Measurements from ENCODE around the gene SYTL3.

The SYTL3 gene

GRCh38 chr6:158729906-158730540 lies 80.2 kb downstream of the SYTL3 start:
- DNase-seq (ENCODE audit: low spot score) = no peak

- no peak for DNase-seq (ENCODE audit: low spot score)
Measured at GRCh38 chr6:158730541-158730907, 80.7 kb downstream of the SYTL3 start.

GRCh38 chr6:158735009-158735408 lies 85.2 kb downstream of the SYTL3 start:
- no peak for DNase-seq (ENCODE audit: low spot score)

DNA sequence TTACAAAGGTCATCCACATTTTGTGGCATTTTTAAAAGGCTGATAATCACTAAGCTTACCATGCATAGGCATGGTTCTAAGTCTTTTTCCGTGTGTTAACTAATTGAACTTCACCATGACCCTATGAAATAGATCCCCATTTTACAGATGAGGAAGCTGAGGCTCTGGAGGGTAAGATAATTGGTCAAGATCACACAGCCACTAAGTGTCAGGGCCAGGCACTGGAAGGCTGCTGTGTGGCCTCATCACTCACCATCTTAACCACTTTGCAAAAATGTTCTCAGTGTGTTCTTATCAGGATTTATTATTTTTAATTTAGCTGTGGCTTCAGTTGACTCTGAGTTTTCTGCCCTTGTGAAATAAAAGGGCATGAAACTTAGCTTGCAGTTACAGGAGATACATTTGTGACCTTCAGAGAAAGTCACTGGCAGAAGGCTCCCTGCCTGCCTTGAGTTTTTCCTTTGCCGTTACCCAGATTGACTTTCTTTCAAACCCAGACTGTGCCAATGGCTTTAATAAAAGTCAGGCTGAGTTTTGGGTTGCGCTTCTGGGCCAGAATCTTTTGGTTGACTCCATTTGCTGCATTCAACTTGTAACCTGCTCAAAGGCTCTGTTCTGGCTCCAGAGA lies 87.3 kb downstream of the SYTL3 start:
- DNase-seq (ENCODE audit: low spot score) = no peak

- no peak for DNase-seq (ENCODE audit: low spot score)
Measured at GRCh38 chr6:158737710-158738615, 88.1 kb downstream of the SYTL3 start.

GRCh38 chr6:158739673-158740072 lies 89.8 kb downstream of the SYTL3 start:
- DNase-seq (ENCODE audit: low spot score) = no peak

GRCh38 chr6:158743033-158743651 lies 93.3 kb downstream of the SYTL3 start:
- no peak for DNase-seq (ENCODE audit: low spot score)

GRCh38 chr6:158744986-158745430 lies 95.2 kb downstream of the SYTL3 start:
- DNase-seq (ENCODE audit: low spot score) = no peak

- DNase-seq (ENCODE audit: low spot score) = no peak
Measured at GRCh38 chr6:158751224-158751623, 101.4 kb downstream of the SYTL3 start.

- no peak for DNase-seq (ENCODE audit: low spot score)
Measured at GRCh38 chr6:158751921-158752320, 102.1 kb downstream of the SYTL3 start.

DNA sequence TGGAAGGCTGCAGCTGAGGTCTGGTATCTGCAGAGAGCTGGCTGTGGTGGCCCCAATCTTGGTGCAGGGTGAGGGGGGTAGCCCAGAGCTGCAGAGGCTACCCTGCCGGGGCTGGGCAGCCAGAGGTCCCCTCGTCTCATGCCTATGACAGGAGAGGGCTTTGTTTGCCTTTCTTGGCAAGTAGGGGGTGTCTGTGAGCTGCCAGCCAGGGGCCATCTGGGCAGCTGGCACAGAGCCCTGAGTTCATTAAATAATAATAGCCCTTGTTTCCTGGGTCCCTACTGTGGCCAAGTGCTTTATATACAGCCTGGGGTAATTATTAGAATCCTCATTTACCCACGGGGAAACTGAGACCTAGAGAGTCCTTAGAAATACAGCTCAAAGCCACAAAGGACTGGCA lies 102.8 kb downstream of the SYTL3 start:
- no peak for DNase-seq (ENCODE audit: low spot score)

- no peak for DNase-seq (ENCODE audit: low spot score)
Measured at GRCh38 chr6:158753811-158754210, 104.0 kb downstream of the SYTL3 start.

GRCh38 chr6:158754738-158755137 lies 104.9 kb downstream of the SYTL3 start:
- DNase-seq (ENCODE audit: low spot score) = no peak

GRCh38 chr6:158755636-158756035 lies 105.8 kb downstream of the SYTL3 start:
- DNase-seq (ENCODE audit: low spot score) = no peak

DNA sequence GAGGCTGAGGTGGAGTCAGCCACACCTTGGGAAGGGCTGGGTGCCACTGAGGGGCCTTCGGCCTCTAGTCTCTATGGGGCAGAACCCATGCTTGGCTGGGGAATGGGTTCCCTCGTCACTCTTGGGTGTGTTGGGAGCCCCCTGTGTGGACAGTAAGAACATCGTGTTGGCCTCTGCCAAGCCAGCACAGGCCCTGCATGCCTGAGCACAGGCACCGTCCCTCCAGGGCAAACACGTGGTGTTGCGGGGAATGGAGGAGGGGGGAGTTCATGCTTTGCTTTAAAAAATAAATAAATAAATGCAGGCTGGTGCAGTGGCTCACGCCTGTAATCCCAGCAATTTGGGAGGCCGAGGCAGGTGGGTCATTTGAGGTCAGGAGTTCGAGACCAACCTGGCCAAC lies 106.3 kb downstream of the SYTL3 start:
- no peak for DNase-seq (ENCODE audit: low spot score)

DNA sequence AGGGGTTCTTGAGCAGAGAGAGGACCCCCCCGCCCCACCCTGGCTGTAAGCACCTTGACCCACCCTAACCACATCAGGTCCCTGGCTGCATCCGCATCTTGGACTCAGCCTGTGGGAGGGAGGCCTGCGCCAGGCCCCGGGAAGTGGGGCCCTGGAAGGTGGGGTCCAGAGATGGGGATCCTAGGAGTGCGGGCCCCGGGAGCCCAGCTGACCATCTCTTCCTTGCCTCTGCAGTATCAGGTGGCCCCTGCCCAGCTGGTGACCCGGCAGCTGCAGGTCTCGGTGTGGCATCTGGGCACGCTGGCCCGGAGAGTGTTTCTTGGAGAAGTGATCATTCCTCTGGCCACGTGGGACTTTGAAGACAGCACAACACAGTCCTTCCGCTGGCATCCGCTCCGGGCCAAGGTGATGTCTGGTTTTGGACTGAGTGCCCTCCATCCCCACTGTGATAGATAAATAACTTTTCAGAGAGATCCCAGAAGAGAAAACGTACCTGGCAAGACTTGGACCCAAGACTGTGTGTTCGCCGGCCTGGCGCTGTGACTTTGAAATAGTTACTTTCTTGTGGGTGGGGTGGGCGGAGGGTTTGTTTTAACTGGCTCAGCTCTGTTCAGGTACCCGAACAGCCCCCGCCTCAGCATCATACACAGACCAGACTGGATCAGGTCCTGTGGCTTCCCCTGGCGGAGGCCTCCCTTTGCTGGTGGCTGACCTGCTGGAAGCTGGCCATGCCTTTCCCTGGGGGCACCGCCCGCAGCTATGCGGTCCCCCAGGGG lies 107.3 kb downstream of the SYTL3 start:
- no peak for DNase-seq (ENCODE audit: low spot score)

DNA sequence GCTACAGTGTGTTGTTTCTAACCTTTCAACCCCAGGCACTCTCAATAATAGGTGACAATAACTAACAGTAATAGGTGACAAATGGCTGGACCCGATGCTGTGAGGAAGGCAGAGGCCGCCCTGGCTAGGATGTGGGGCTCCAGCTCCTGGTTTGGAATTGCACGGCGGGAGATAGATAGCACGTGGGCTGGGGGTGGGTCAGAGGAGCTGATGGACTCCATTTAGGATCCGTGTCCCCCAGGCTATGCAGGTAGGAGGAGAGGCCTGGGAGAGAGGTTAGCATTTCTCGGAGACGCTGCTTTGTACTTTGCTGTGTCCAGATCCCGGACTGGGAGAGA lies 107.9 kb downstream of the SYTL3 start:
- DNase-seq (ENCODE audit: low spot score) = no peak

- no peak for DNase-seq (ENCODE audit: low spot score)
Measured at GRCh38 chr6:158758451-158758860, 108.6 kb downstream of the SYTL3 start.

DNA sequence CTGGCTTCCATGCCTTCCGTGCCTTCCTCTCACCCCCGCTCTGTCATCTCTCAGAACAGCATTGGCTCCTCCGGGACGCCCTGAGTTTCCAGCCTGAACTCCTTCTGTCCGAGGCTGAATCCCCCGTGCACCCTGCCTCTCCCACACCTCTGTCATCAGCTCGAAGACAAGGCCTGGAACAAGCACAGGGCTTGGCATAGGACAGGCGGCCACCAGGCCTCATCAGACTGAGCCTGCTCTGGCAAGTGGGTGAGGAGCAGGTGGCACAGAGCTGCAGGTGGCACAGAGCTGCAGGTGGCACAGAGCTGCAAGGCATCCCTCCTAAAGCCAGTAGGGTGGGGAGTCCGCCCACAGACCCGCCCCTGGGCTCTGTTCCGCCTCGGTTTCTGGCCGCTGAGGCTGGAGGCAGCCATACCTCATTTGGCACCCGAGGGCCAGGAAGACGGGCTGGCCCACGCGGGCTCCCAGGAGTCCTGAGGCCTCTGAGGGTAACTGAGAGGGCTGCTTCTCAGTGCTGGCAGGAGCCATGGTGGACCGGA lies 109.2 kb downstream of the SYTL3 start:
- no peak for DNase-seq (ENCODE audit: low spot score)

DNA sequence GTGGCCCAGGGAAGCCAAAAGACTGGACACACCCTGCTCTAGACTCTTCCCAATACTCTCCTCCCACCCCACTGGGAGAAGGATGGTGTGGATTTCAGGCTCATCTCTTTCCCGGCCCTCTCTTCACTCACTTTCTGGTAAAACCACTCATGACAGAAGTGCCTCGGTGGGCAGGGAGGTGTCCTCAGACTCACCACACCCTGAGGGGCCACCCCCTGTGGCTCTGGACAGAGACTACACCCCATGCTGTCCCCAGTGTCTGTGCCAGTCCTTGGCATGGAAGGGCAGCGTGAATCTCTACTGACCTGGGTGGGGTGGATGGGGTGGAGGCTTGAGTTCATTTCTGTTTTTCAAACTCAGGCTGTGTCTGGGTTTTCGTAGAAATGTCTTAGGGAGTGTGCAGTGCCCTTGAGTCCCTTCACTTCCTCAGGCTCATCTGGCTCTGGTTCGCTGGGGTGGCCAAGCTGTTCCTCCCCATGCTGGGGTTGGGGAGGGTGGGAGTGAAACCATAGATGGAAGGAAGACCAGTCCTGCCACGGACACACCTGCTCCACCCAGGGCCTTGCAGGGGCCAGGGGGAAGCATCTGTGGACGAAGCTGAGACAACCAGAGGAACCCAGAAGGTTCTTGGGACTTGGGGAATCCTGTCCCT lies 110.2 kb downstream of the SYTL3 start:
- no peak for DNase-seq (ENCODE audit: low spot score)

DNA sequence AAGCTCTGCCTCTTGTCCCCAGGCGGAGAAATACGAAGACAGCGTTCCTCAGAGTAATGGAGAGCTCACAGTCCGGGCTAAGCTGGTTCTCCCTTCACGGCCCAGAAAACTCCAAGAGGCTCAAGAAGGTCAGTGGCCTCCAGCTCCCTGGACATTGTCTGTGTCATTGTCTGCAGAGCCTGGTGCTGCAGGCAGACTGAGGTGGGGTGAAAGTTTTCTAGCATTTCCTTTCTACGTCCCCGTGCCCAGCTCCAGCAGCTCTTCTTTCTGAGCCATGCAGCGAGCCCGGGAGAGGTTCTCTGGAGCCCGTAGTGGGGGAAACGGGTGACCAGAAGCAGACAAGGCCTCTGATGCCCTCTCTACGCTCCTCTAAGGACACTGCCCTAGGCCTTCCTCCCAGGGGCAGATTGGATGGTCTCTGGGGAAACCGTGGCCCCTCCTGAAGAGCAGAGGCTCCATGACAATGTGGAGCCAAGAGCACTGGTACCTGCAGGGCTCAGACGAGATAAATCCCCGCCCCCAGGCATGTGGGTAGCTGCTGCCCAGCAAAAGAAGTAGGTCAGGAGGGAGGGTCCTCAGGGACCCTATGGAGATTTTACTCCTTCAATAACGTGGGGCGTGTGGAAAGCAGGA lies 110.9 kb downstream of the SYTL3 start:
- no peak for DNase-seq (ENCODE audit: low spot score)
